ENCODE measurements around the gene SPSB3.

The SPSB3 gene

DNA sequence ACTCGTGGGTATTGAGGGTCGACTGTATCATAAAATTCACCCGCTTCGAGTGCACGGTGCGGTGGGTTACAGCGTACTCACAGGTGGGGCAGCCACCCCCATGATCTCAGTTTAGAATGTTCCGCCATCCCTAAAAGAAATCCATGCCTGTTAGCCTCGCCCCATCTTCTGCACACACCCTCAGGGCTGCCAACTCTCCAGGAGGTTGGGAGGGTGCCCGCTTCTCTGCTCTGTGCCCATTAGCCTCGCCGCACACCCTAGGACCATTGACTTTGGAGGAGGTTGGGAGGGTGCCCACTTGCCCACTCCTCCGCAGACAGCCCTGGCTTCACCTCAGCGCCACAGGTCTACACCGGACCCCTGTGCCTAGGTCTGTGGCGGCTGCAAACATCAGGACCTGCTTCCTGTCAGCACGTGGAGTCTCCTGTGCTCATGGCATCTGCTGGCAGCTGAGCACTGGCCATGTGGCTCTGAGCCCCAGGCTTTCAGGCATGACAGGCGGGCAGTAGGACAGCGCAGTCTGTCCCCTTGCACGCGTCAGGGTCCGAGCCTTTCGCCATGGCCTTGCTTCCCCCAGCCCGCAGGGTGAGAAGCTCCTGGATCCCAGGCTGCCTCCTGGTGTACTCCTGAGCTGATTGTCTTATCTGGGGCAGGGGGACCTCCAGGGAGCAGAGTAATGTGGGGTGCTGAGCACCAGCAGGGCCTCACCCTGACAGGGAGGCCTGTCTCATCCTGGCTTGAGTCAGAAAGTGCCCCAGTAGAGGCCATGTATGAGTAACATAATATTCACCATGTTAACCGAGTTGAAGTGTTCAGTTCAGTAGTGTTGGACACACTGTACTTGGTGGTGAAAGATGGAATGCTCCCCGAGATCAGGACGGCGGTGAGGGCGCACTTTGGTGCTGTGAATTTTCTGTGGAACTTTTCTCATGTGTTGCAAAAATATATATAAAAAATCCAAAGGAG, 32.9 kb downstream of the SPSB3 start:
- Histone ChIP-seq H3K4me2 (ENCODE audit: low read length) (no peak overlapping the region), H3K9me3 (ENCODE audit: control insufficient read depth, insufficient read depth, low read length) (no peaks in the 10 kb centered on the region), H3K4me3 (ENCODE audit: low read length) (no peak overlapping the region), H3K9me2 (replicated peaks; ENCODE audit: control insufficient read depth, low read length) (no peaks in the 10 kb centered on the region), H3K36me3 (ENCODE audit: control insufficient read depth, low read length) (peaks cover 57% of the 10 kb centered on the region), H3K27me3 (ENCODE audit: control insufficient read depth, low read length) (no peaks in the 10 kb centered on the region), H3K4me1 (ENCODE audit: control insufficient read depth, low read length) (no peaks in the 10 kb centered on the region), H3F3A (ENCODE audit: control insufficient read depth, insufficient read depth) (no peaks in the 10 kb centered on the region), H3K27ac (ENCODE audit: low read depth, low read length) (no peak overlapping the region), H3K79me2 (ENCODE audit: control insufficient read depth, low read length) (no peaks in the 10 kb centered on the region), H4K20me1 (ENCODE audit: control insufficient read depth, insufficient read depth, low read depth, low read length) (no peaks in the 10 kb centered on the region)
- TF ChIP-seq, protein P1, sequence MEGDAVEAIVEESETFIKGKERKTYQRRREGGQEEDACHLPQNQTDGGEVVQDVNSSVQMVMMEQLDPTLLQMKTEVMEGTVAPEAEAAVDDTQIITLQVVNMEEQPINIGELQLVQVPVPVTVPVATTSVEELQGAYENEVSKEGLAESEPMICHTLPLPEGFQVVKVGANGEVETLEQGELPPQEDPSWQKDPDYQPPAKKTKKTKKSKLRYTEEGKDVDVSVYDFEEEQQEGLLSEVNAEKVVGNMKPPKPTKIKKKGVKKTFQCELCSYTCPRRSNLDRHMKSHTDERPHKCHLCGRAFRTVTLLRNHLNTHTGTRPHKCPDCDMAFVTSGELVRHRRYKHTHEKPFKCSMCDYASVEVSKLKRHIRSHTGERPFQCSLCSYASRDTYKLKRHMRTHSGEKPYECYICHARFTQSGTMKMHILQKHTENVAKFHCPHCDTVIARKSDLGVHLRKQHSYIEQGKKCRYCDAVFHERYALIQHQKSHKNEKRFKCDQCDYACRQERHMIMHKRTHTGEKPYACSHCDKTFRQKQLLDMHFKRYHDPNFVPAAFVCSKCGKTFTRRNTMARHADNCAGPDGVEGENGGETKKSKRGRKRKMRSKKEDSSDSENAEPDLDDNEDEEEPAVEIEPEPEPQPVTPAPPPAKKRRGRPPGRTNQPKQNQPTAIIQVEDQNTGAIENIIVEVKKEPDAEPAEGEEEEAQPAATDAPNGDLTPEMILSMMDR (IDR thresholded peaks at IDR 0.05; ENCODE audit: low read depth, low read length, poor library complexity, severe bottlenecking): no peak
- TF ChIP-seq EZH2phosphoT487 (IDR thresholded peaks at IDR 0.05; ENCODE audit: borderline replicate concordance, low read length): no peak

DNA sequence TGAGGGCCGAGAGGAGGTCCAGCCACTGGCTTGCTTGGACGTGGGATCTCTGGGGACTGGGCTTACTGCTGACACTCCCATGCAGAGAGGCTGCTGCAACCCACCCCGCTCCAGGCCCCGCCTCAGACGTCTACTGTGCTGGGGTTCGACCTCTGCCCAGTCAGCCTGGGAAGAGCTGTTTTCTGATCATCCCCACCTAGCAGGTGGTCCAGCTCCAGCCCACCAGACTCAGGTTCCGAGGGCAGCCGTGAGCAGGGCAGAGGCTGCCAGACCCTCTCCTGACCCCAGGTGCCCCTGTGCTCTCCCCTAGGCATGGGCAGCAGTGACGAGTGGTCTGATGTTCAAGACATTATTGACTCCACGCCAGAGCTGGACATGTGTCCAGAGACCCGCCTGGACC, 34.4 kb downstream of the SPSB3 start:
- TF ChIP-seq, protein P1 (IDR thresholded peaks at IDR 0.05; ENCODE audit: low read depth, low read length, poor library complexity, severe bottlenecking): no peak
- no peak for TF ChIP-seq EZH2phosphoT487 (IDR thresholded peaks at IDR 0.05; ENCODE audit: borderline replicate concordance, low read length)
- H3K36me3 ChIP-seq (ENCODE audit: control insufficient read depth, low read length): peaks cover 63% of the 10 kb centered on the region
- H3K9me3 ChIP-seq (ENCODE audit: control insufficient read depth, insufficient read depth, low read length): no peaks in the 10 kb centered on the region
- no peaks in the 10 kb centered on the region for H3K9me2 ChIP-seq (replicated peaks; ENCODE audit: control insufficient read depth, low read length)
- H3K27me3 ChIP-seq (ENCODE audit: control insufficient read depth, low read length): no peaks in the 10 kb centered on the region
- no peaks in the 10 kb centered on the region for H4K20me1 ChIP-seq (ENCODE audit: control insufficient read depth, insufficient read depth, low read depth, low read length)
- no peak overlapping the region for H3K4me3 ChIP-seq (ENCODE audit: low read length)
- H3K4me2 ChIP-seq (ENCODE audit: low read length): no peak overlapping the region
- H3K79me2 ChIP-seq (ENCODE audit: control insufficient read depth, low read length): no peaks in the 10 kb centered on the region
- no peak overlapping the region for H3K27ac ChIP-seq (ENCODE audit: low read depth, low read length)
- no peaks in the 10 kb centered on the region for H3F3A ChIP-seq (ENCODE audit: control insufficient read depth, insufficient read depth)
- H3K4me1 ChIP-seq (ENCODE audit: control insufficient read depth, low read length): no peaks in the 10 kb centered on the region

DNA sequence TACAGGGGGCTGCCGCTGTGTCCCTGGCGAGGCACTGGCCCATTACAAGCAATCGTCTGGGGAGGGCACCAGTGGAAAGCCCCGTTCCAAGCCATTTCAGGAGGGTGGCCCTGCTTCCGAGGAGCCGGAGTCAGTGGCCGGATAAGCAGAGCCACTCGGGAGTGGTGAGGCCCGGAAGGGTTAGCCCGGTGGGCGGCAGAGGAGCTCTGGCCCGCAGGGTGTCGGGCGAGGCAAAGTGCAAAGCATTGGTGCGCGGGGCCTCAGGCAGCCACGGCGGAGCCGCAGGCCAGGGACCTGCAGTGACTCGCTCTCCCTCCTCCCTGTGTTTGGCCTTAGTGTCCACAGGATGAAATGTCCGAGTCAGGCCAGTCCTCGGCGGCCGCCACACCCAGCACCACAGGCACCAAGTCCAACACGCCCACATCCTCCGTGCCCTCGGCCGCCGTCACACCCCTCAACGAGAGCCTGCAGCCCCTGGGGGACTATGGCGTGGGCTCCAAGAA, 35.6 kb downstream of the SPSB3 start:
- peaks cover 60% of the 10 kb centered on the region for H3K36me3 ChIP-seq (ENCODE audit: control insufficient read depth, low read length)

More for the DNA sequence above, 35.6 kb downstream of the SPSB3 start:
- H3K27me3 ChIP-seq (ENCODE audit: control insufficient read depth, low read length): no peaks in the 10 kb centered on the region
- H3F3A ChIP-seq (ENCODE audit: control insufficient read depth, insufficient read depth): no peaks in the 10 kb centered on the region
- H3K9me3 ChIP-seq (ENCODE audit: control insufficient read depth, insufficient read depth, low read length): no peaks in the 10 kb centered on the region
- no peaks in the 10 kb centered on the region for H3K79me2 ChIP-seq (ENCODE audit: control insufficient read depth, low read length)
- no peaks in the 10 kb centered on the region for H3K9me2 ChIP-seq (replicated peaks; ENCODE audit: control insufficient read depth, low read length)
- H3K4me2 ChIP-seq (ENCODE audit: low read length): no peak overlapping the region
- H4K20me1 ChIP-seq (ENCODE audit: control insufficient read depth, insufficient read depth, low read depth, low read length): no peaks in the 10 kb centered on the region
- no peak overlapping the region for H3K4me3 ChIP-seq (ENCODE audit: low read length)
- H3K4me1 ChIP-seq (ENCODE audit: control insufficient read depth, low read length): no peaks in the 10 kb centered on the region
- H3K27ac ChIP-seq (ENCODE audit: low read depth, low read length): no peak overlapping the region
- no peak for TF ChIP-seq EZH2phosphoT487 (IDR thresholded peaks at IDR 0.05; ENCODE audit: borderline replicate concordance, low read length)
- TF ChIP-seq, protein P1 (IDR thresholded peaks at IDR 0.05; ENCODE audit: low read depth, low read length, poor library complexity, severe bottlenecking): no peak

Measured in DOHH2 (cell line).